Transverse colon (tissue), 4 donors: ENCODE results near the gene APOL3.

Experiments used
- EP300 ChIP-seq: sonication (generic); formaldehyde crosslinking; IDR thresholded peaks from one replicate; pipeline ENCODE4 v1.6.1; 2017; ENCODE audit warnings: antibody characterized with exemption, low read depth
- POLR2A ChIP-seq: fragments of 450-650 bp; IDR thresholded peaks from one replicate; pipeline ENCODE4 v1.6.1; 2016; ENCODE audit warnings: antibody characterized with exemption, mild to moderate bottlenecking, moderate library complexity
- POLR2AphosphoS5 ChIP-seq, 3 donors: sonication (generic); formaldehyde crosslinking; IDR thresholded peaks; one replicate each; pipeline ENCODE4 v1.6.1; 2016; ENCODE audit warnings: antibody characterized with exemption in 3 of 3
- TF ChIP-seq, protein P1 (sequence below), 5 experiments: fragments of 200-600 bp in 3 of 5; fragments of 450-650 bp in 2 of 5; sonication (generic) in 3 of 5; IDR thresholded peaks; 1 replicate in 2 of 5; 2 replicates in 3 of 5; pipeline ENCODE4 v1.5.1; 2016 to 2017; ENCODE audit warnings: antibody characterized with exemption in 5 of 5, inconsistent platforms in 3 of 5, mild to moderate bottlenecking in 2 of 5, moderate library complexity in 1 of 5

DNA sequence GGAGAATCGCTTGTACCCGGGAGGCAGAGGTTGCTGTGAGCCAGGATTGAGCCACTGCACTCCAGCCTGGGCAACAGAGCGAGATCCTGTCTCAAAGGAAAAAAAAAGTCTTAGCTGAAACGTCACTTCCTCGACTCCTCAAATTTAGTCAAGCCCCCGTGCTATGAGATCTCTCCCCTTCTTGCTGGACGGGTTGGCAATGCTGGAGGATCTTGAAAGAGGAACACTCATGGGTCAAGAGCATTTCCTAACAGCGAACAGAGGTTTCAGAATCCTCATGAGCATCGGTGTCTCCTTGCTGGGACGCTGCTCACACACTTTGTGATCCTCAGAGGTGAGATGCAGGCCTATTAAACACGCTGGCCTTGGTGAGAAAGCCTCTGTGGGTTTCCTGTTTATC is 35.9 kb downstream of the APOL3 start:
- TF ChIP-seq, protein P1, sequence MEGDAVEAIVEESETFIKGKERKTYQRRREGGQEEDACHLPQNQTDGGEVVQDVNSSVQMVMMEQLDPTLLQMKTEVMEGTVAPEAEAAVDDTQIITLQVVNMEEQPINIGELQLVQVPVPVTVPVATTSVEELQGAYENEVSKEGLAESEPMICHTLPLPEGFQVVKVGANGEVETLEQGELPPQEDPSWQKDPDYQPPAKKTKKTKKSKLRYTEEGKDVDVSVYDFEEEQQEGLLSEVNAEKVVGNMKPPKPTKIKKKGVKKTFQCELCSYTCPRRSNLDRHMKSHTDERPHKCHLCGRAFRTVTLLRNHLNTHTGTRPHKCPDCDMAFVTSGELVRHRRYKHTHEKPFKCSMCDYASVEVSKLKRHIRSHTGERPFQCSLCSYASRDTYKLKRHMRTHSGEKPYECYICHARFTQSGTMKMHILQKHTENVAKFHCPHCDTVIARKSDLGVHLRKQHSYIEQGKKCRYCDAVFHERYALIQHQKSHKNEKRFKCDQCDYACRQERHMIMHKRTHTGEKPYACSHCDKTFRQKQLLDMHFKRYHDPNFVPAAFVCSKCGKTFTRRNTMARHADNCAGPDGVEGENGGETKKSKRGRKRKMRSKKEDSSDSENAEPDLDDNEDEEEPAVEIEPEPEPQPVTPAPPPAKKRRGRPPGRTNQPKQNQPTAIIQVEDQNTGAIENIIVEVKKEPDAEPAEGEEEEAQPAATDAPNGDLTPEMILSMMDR (IDR thresholded peaks at IDR 0.05): no peak
- TF ChIP-seq EP300 (no peak), POLR2A (no peak), POLR2AphosphoS5 (IDR thresholded peaks at IDR 0.05) (no peak)
